Hepatocyte (in vitro differentiated cells): ENCODE results near the gene RAD9A.

Experiments used
- EZH2 ChIP-seq: fragments of 200-600 bp; sonication (generic); IDR thresholded peaks from 2 replicates; pipeline ENCODE4 v1.6.1; 2016; ENCODE audit warnings: antibody characterized with exemption, mild to moderate bottlenecking, borderline replicate concordance
- TF ChIP-seq, protein P1 (sequence below): fragments of 200-600 bp; sonication (generic); IDR thresholded peaks from 2 replicates; pipeline ENCODE4 v1.5.1; 2016; ENCODE audit warnings: antibody characterized with exemption, mild to moderate bottlenecking; ENCODE audit not compliant: poor library complexity

GRCh38 chr11:67344264-67344663, 47.5 kb upstream of the RAD9A start:
- TF ChIP-seq, protein P1, sequence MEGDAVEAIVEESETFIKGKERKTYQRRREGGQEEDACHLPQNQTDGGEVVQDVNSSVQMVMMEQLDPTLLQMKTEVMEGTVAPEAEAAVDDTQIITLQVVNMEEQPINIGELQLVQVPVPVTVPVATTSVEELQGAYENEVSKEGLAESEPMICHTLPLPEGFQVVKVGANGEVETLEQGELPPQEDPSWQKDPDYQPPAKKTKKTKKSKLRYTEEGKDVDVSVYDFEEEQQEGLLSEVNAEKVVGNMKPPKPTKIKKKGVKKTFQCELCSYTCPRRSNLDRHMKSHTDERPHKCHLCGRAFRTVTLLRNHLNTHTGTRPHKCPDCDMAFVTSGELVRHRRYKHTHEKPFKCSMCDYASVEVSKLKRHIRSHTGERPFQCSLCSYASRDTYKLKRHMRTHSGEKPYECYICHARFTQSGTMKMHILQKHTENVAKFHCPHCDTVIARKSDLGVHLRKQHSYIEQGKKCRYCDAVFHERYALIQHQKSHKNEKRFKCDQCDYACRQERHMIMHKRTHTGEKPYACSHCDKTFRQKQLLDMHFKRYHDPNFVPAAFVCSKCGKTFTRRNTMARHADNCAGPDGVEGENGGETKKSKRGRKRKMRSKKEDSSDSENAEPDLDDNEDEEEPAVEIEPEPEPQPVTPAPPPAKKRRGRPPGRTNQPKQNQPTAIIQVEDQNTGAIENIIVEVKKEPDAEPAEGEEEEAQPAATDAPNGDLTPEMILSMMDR = no peak
- no peak for TF ChIP-seq EZH2
